Activated CD4-positive, alpha-beta T cell treated with anti-CD3 and anti-CD28 coated beads for 24 hours (primary cell): ENCODE results near the gene CDK3.
A peak's percentile ranks its signal among the peaks of the same experiment; 100 is the strongest.
"Not testable (repeated sequence)": the region's sequence is repeated elsewhere in the genome, so short reads cannot be mapped to it uniquely, and the experiment has no call there.

Experiments used
- DNase-seq, 2 donors: peaks; one replicate each; pipeline ENCODE4 v3.0.0-alpha.2; 2020; ENCODE audit warnings: low read depth in 2 of 2

CDK3 gene

DNA sequence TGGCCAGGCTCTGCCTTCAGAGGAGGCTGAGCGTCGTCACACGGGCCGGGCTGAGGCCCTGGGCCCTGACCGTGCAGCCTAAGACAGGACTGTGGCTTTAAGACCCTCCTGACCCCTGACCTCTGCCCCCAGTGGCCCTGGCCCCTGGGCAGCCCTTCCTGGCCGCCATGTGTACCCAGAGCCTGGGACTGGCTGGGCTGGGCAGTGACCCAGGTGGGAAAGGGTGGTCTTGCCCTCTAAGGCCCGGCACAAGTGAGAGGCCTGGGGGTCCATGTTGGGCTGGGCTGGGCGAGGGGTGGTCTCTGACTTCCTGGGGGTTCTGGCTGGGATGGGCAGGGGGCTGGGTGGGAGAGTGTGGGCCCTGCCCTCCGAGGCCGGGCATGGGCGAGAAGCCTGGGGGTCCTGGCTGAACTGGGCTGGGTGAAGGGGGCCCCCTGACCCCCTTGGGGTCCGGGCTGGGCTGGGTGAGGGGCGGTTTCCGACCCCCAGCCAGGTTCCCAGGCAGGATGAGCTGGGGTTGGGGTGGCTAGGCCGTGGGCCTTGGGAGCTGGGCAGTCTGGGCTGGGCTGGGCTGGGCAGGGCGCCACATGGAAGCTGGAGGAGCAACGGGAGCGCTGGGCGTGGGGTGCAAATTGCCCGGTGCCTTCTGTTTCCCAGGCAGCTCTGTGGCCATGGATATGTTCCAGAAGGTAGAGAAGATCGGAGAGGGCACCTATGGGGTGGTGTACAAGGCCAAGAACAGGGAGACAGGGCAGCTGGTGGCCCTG, at the start of gene CDK3:
Gene CDK3 (plus strand): TSS at position 101 of the 767 bp plus-strand sequence. CDS start 571 bp downstream, at position 672.
- DNase-seq = no peak

- no peak for DNase-seq
Measured at GRCh38 chr17:75950855-75951554, 49.6 kb upstream of the CDK3 start.

DNA sequence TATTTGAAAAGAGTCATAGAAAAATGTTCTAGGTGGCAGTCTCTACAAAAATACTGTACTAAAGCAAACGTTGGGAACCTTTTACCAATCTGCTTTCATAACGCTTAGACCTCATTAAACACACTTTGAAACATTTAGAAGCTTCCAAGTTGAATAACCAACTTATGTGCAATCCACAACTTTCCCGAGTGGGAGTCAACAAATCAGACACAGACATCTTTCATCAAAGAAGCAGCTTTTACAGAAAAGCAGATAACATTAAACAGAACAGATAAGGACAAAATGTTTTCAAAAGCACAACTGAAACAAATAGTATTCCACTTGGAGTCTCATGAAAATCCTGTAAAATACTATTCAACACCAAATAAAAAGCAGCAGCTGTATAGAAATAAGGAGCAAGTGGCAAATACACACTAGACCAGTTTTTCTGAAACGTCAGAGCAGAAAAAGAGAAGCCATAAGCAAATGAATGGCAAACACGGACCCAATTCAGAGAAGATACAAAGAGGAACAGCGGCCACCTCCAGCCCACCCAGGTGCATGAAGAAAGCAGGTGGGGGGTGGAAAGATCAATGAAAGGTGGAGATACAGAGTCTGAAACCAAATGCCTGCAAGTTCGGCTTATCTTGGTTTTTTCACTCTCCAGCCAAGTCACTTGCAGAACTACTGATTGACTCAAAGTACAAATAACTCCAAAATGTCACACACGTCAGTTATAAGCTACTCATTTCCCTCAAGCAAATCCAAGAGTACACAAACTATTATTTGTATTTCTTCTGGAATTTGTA, 41.4 kb upstream of the CDK3 start:
- DNase-seq = no peak

GRCh38 chr17:75959839-75960511, 40.7 kb upstream of the CDK3 start:
- DNase-seq = no peak

- DNase-seq = no peak
Measured at GRCh38 chr17:75965468-75965867, 35.2 kb upstream of the CDK3 start.

DNA sequence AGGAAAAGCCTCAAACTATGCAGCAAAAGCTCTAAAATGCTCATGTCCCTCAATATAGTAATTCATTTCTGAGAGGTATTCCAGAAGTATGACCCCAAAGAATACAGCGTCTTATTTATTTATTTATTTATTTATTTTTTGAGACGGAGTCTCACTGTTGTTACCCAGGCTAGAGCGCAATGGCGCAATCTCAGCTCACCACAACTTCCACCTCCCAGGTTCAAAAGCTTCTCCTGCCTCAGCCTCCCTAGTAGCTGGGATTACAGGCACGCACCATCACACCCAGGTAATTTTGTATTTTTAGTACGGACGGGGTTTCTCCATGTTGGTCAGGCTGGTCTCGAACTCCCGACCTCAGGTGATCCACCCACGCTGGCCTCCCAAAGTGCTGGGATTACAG, 31.6 kb upstream of the CDK3 start:
- DNase-seq = not testable (repeated sequence)

- DNase-seq = no peak
Measured at GRCh38 chr17:75970011-75970523, 30.6 kb upstream of the CDK3 start.

- no peak for DNase-seq
Measured at GRCh38 chr17:75970626-75971025, 30.0 kb upstream of the CDK3 start.

GRCh38 chr17:75975187-75975586, 25.5 kb upstream of the CDK3 start:
- not testable (repeated sequence) for DNase-seq

DNA sequence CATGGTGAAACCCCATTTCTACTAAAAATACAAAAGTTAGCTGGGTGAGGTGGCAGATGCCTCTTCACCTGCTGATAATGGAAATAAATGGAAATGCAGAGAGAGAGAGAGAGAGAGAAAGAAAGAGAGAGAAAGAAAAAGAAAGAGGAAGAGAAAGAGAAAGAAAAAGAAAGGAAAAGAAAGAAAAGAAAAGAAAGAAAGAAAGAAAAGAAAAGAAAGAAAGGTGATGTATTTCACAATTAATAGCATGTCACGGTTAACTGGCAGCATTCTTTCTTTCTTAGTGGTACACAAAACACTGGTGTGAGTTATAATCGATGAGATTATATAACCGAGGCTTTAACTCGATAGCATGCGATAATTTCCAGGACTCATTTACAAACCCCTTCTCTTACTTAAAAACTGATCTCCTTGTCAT, 24.9 kb upstream of the CDK3 start:
- DNase-seq = no peak

DNA sequence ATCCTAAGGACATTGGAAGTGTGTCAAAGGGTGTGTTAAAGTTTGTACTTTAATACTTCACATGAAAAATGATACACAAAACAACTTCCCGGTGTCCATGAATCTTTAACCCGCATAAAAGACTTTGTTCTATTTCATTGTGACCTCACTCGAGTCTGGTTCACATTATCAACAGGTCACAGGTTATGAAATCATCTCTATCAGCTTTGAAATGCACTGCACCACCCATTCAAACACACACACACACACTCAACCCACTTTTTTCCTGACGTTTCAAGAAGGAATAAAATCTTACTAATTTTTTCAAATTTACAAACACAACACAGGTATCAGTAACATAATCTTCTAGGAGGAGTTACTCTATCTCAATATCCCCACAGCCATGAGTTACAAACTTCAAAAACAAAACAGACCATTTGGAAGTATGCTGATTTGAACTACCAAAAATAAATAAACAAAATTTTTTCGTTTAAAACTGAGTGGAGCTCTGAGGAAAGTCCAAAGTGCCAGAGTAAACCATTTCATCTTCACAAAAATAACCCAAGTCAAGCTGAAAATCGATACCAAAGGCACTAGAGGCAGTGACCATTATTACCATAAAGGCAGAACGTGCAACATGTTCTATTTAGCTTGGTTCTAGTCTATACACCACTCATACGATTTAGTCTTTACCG, 24.3 kb upstream of the CDK3 start:
- DNase-seq = no peak

DNA sequence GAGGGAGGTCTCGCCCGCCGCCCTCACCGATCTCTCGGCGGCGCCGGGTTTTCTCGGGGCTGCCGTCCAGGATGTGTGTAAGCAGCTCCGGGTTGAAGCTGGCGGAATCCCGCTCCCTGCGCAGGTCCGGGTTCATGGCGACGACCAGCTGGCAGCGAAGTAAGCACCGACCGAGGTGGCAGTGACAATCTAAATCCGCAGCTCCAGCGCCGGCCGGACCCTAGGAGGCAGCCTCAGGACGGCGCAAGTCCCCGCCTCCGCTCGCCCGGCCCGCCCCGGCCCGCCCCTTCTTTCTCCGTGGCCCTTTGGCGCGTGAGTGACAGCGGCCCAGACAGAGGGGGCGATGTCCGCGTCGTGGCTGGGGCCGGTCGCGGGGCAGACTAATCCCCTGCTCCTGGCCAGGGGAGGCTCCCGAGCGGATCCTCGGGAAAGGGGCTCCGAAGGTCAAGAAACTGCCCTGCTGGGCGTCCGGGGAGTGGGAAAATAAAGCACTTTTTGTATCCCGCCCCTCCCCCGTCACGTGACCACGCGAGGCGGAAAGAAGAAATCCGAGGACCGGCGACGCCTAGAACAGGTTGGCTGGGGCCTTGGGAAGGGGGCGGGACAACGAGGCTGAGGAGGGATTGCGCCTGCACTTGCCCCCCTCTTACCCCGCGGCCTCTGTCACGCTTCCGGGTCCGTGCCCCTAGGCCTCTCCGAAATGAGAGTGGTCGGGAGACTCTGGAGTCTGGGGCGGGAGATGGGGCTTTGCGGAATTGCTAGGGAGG, 21.5 kb upstream of the CDK3 start, which contains the start of the genes ACOX1 and TEN1:
Gene ACOX1 (minus strand): TSS at position 229 of the 767 bp plus-strand sequence. CDS start 93 bp downstream, at position 136.
Gene TEN1 (plus strand): TSS at position 303 of the 767 bp plus-strand sequence. CDS start 6,953 bp downstream, outside the sequence.
- DNase-seq = peak; percentile 95 to 96

GRCh38 chr17:75979705-75980187, 20.9 kb upstream of the CDK3 start:
- no peak for DNase-seq

DNA sequence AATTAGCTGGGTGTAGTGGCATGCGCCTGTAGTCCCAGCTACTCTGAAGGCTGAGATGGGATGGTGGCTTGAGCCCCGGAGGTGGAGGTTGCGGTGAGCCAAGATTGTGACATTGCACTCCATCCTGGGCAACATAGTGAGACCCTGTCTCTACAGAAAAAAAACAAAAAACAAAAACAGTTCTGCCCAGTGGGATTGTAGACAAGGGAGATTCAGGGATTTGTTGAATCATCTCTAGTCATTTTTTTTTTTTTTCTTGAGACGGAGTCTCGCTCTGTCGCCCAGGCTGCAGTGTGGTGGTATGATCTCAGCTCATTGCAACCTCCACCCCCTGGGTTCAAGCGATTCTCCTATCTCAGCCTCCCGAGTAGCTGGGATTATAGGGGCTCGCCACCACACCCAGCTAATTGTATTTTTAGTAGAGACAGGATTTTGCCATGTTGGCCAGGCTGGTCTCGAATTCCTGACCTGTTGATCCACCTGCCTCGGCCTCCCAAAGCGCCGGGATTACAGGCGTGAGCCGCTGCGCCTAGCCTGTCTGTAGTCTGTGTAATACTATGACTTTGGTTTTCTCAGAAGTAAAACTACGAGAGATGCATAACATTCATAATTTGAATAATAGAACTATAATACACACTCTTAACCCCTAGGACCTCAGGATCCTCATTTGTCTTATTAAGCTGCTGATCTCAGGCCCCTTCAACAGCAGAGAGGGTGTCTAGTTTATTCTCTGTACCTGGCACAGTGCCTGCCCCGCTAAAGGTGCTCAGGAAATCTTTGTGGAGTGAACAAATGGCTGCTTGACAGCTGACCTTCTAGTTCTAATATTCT, 20.3 kb upstream of the CDK3 start:
- DNase-seq = no peak

DNA sequence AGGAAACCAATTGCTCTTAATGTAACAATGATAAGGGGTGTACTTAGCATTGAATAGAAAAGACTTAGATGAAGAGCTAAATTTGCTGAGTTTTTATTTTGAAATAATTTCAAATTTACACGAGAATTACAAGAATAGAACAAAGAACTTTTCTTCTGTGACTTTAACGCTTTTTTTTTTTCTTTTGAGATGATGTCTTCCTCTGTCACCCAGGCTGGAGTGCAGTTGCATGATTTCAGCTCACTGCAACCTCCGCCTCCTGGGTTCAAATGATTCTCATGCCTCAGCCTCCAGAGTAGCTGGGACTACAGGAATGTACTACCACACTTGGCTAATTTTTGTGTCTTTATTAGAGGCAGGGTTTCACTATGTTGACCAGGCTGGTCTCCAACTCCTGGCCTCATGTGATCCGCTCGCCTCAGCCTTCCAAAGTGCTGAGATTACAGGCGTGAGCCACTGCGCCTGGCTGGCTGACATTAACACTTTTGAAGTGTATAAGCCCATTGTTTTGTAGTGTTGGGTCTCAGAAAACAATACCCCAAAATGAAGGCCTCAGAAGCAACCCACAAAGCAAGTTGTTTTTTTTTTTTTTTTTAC, 19.5 kb upstream of the CDK3 start:
- DNase-seq = no peak

DNA sequence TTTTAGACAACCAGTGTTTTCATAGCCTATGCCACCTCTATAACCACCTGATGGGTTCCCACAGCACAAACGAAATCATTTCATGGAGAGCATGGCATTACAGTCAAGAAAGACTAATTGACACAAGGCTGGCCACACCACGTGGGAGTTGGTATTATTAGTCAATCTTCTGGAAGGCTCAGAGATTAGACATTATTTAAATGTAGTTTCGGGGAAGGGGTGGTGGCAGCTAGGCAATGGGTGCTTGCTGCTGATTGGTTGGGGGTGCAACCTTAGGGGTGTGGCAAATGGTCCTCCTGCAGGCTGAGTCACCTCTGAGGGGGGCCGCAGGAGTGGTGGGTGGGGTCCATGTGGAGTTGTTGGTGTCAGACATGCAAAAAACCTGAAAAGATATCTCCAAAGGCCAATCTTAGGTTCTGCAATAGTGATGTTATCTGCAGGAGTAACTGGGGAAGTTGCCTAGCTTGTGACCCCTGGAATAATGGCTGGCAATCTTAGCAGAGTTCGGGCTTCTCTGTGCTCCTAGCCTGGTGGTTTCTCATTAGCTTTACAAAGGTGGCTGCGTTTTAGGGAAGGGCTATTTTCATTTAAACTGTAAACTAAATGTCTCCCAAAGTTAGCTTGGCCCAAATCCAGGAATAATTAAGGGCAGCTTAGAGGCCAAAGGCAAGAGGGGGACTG, 17.0 kb upstream of the CDK3 start:
- no peak for DNase-seq

DNA sequence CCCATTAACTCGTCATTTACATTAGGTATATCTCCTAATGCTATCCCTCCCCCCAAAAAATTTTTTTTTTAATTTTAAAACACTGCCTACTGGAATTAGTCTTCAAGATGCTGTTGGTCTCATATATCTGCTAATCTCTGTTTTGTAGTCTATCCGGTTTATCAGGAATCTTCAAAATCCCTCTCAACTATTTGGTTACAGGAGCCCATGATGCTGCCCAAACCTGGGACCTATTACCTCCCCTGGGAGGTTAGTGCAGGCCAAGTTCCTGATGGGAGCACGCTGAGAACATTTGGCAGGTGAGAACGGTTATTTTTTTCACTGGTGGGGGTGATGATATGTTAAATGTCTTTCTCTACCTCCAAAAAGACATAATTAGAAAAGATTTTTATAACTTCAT, 14.7 kb upstream of the CDK3 start:
- DNase-seq = no peak

DNA sequence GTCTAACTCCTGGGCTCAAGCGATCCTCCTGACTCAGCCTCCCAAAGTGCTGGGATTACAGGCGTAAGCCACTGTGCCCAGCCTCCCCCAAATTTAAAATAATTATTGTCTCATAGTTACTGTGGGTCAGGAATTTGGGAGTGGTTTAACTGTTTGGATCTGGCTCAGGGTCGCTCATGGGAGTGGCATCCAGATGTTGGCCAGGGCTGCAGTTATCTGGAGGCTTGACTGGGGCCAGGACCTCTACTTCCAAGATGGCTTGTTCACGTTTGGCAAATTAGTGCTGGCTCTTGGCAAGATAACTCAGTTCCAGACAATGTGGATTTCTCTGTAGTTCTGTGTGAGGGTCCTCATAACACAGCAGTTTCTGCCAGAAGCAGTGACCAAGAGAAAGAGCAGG, 13.6 kb upstream of the CDK3 start:
- DNase-seq = no peak
